ENCODE measurements around the gene CD86. TPM values are rescaled to one million over a fixed set of nuclear protein-coding genes. Genes with fewer than 3 reads are reported as not detected.

CD86 gene
- total RNA-seq, 2 donors from 2014 or later, result 0.57 to 5.6 TPM

GRCh38 chr3:122067588-122068240, 12.6 kb downstream of the CD86 start:
- no peak for TF ChIP-seq CTCF (IDR thresholded peaks at IDR 0.05)
- no peak for DNase-seq
- H3K36me3 ChIP-seq, result no peaks in the 10 kb centered on the region
- intact Hi-C loops (cut with DNase I), result no loop called here
- H3K9me3 ChIP-seq, result no peaks in the 10 kb centered on the region
- H3K27ac ChIP-seq, result peak overlapping the region; percentile 1
- H3K27me3 ChIP-seq, result no peaks in the 10 kb centered on the region
- H3K9ac ChIP-seq (ENCODE audit: low read depth in 2 of 2, low read length in 2 of 2), result no peak overlapping the region
- no peaks in the 10 kb centered on the region for H3K4me1 ChIP-seq
- H3K4me3 ChIP-seq, result no peak overlapping the region

DNA sequence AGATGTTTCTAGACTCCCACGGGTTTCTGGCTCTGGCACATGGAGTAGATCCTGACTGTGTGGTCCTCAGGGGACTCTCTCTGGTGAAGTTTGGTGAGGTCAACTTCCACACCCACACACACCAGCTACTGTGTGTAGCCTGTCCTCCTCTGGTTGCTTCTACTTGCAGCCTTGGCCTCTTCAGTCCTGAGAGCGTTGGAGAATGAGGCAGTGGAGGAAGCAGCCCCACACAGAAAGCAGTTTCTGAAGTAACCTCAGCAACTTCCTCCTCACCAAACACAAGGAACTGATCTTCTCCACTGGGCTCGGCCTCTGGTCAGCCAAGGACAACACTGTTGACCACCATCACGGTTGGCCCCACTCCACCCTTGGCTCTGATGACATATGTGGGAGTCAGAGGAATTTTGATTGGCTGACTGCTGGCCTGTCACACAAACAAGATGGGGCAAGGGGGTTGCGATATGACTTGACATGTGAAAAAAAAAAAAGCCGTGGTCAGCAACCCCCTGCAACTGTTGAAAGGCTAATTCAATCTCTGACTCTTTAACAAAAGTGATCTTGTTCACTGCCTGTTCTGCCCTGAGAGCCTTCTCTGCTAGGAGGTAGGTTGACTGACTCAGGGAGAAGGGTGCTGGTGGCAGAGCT, 19.6 kb downstream of the CD86 start:
- no peaks in the 10 kb centered on the region for H3K9me3 ChIP-seq
- no peaks in the 10 kb centered on the region for H3K36me3 ChIP-seq
- H3K27me3 ChIP-seq, result no peaks in the 10 kb centered on the region
- no peak overlapping the region for H3K9ac ChIP-seq (ENCODE audit: low read depth in 2 of 2, low read length in 2 of 2)
- TF ChIP-seq CTCF (IDR thresholded peaks at IDR 0.05), result no peak
- H3K4me3 ChIP-seq, result no peak overlapping the region
- no peak for DNase-seq
- H3K4me1 ChIP-seq, result no peaks in the 10 kb centered on the region
- intact Hi-C loops (cut with DNase I), result no loop called here
- no peak overlapping the region for H3K27ac ChIP-seq

GRCh38 chr3:122076491-122077292, 21.5 kb downstream of the CD86 start:
- no peak overlapping the region for H3K27ac ChIP-seq
- no peak for DNase-seq
- no peak for TF ChIP-seq CTCF (IDR thresholded peaks at IDR 0.05)
- H3K4me3 ChIP-seq, result no peak overlapping the region
- H3K4me1 ChIP-seq, result no peaks in the 10 kb centered on the region
- H3K9me3 ChIP-seq, result no peaks in the 10 kb centered on the region
- H3K27me3 ChIP-seq, result no peaks in the 10 kb centered on the region
- intact Hi-C loops (cut with DNase I), result no loop called here
- H3K9ac ChIP-seq (ENCODE audit: low read depth in 2 of 2, low read length in 2 of 2), result no peak overlapping the region
- no peaks in the 10 kb centered on the region for H3K36me3 ChIP-seq

DNA sequence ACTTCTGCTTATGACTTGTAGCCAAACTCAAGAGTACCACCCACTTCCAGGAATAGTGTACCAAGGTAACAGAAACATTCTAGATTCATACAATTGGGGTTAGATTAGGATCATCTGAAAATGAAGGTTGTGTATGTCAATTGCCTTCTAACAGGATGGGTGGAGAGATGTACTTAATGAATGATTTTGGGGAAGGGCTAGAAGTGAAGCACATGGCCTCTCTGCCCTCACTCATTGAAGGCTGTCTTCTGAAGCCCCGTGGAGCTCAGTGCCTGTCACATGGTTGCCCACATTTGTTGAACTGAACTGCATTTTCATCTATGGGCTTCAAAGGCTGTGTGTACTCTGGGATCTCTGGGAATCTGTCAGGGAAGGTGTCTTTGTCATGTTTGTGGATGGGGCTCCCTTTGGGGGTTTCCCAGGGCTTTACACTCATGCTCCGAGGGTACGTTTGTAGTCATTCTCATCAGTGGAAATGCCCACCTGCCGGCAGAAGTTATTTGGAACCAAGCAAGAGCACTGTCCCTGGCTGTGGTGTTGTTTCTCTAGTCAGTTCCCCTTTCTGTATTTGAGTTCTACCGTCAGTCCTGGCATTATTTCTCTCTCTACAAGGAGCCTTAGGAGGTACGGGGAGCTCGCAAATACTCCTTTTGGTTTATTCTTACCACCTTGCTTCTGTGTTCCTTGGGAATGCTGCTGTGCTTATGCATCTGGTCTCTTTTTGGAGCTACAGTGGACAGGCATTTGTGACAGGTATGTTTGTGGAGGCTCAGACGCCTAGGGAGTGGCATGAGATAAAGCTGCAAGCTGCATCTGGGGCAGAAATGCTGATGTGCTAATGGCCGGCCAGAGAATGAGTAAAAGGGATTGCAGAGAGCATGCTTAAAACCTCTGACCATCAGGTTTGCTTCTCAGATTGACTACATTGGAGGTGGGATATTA, 22.4 kb downstream of the CD86 start:
- no peak overlapping the region for H3K4me3 ChIP-seq
- H3K27me3 ChIP-seq, result no peaks in the 10 kb centered on the region
- no peak for TF ChIP-seq CTCF (IDR thresholded peaks at IDR 0.05)
- no peaks in the 10 kb centered on the region for H3K9me3 ChIP-seq
- no peaks in the 10 kb centered on the region for H3K36me3 ChIP-seq
- intact Hi-C loops (cut with DNase I), result no loop called here
- no peaks in the 10 kb centered on the region for H3K4me1 ChIP-seq
- no peak overlapping the region for H3K9ac ChIP-seq (ENCODE audit: low read depth in 2 of 2, low read length in 2 of 2)
- peak overlapping the region; percentile 27 for H3K27ac ChIP-seq
- no peak for DNase-seq

All from colonic mucosa (tissue), 4 donors.